ENCODE data around the gene SH3D19. TPM values are rescaled to one million over a fixed set of nuclear protein-coding genes. Genes with fewer than 3 reads are reported as not detected.
"Not testable (repeated sequence)": the region's sequence is repeated elsewhere in the genome, so short reads cannot be mapped to it uniquely, and the experiment has no call there.

SH3D19 gene
- 158 TPM for total RNA-seq (ENCODE audit: insufficient read depth, low replicate concordance)

- peak; percentile 90 for DNase-seq (ENCODE audit: low spot score)
Observed at GRCh38 chr4:151325111-151325948, at the start of gene SH3D19. SH3D19 (minus strand) TSS chr4:151325605; CDS start chr4:151325352, 253 bp downstream.

- DNase-seq (ENCODE audit: low spot score): peak; percentile 86
Observed at GRCh38 chr4:151362404-151363164, 37.2 kb upstream of the SH3D19 start.

- DNase-seq (ENCODE audit: low spot score): no peak
Observed at GRCh38 chr4:151361966-151362365, 36.6 kb upstream of the SH3D19 start.

GRCh38 chr4:151361126-151361525 is 35.7 kb upstream of the SH3D19 start:
- no peak for DNase-seq (ENCODE audit: low spot score)

- DNase-seq (ENCODE audit: low spot score): no peak
Observed at GRCh38 chr4:151359576-151359975, 34.2 kb upstream of the SH3D19 start.

GRCh38 chr4:151358266-151358665 is 32.9 kb upstream of the SH3D19 start:
- no peak for DNase-seq (ENCODE audit: low spot score)

- DNase-seq (ENCODE audit: low spot score): no peak
Observed at GRCh38 chr4:151356510-151356909, 31.1 kb upstream of the SH3D19 start.

GRCh38 chr4:151355155-151355554 is 29.8 kb upstream of the SH3D19 start:
- no peak for DNase-seq (ENCODE audit: low spot score)

GRCh38 chr4:151347490-151348235 is 22.3 kb upstream of the SH3D19 start:
- DNase-seq (ENCODE audit: low spot score): no peak

GRCh38 chr4:151344948-151345347 is 19.5 kb upstream of the SH3D19 start:
- DNase-seq (ENCODE audit: low spot score): no peak

- DNase-seq (ENCODE audit: low spot score): no peak
Observed at GRCh38 chr4:151340751-151341385, 15.5 kb upstream of the SH3D19 start.

GRCh38 chr4:151339467-151339866 is 14.1 kb upstream of the SH3D19 start:
- DNase-seq (ENCODE audit: low spot score): no peak

- no peak for DNase-seq (ENCODE audit: low spot score)
Observed at GRCh38 chr4:151331276-151332042, 6.1 kb upstream of the SH3D19 start.

- DNase-seq (ENCODE audit: low spot score): no peak
Observed at GRCh38 chr4:151329217-151330007, 4.0 kb upstream of the SH3D19 start.

GRCh38 chr4:151325949-151326246 is 493 bp upstream of the SH3D19 start:
- DNase-seq (ENCODE audit: low spot score): no peak

- DNase-seq (ENCODE audit: low spot score): peak; percentile 48
Observed at GRCh38 chr4:151324752-151325110, 674 bp downstream of the SH3D19 start.

- peak; percentile 33 for DNase-seq (ENCODE audit: low spot score)
Observed at GRCh38 chr4:151324124-151324751, 1.2 kb downstream of the SH3D19 start.

GRCh38 chr4:151323667-151324066 is 1.7 kb downstream of the SH3D19 start:
- DNase-seq (ENCODE audit: low spot score): no peak

- DNase-seq (ENCODE audit: low spot score): peak; percentile 67
Observed at GRCh38 chr4:151322570-151322969, 2.8 kb downstream of the SH3D19 start.

- DNase-seq (ENCODE audit: low spot score): not testable (repeated sequence)
Observed at GRCh38 chr4:151322161-151322560, 3.2 kb downstream of the SH3D19 start.
